Lower leg skin (tissue), 3 donors: ENCODE results near the gene AGO1.

ENCODE experiments used
- POLR2A ChIP-seq, 2 donors: fragments of 450-650 bp; IDR thresholded peaks; one replicate each; pipeline ENCODE4 v1.6.1; 2016 to 2017; ENCODE audit warnings: antibody characterized with exemption in 2 of 2, mild to moderate bottlenecking in 1 of 2, moderate library complexity in 1 of 2
- TF ChIP-seq, protein P1 (sequence below), 3 donors: fragments of 450-650 bp; IDR thresholded peaks; one replicate each; pipeline ENCODE4 v1.5.1; 2016; ENCODE audit warnings: antibody characterized with exemption in 3 of 3, mild to moderate bottlenecking in 3 of 3, moderate library complexity in 2 of 3

DNA sequence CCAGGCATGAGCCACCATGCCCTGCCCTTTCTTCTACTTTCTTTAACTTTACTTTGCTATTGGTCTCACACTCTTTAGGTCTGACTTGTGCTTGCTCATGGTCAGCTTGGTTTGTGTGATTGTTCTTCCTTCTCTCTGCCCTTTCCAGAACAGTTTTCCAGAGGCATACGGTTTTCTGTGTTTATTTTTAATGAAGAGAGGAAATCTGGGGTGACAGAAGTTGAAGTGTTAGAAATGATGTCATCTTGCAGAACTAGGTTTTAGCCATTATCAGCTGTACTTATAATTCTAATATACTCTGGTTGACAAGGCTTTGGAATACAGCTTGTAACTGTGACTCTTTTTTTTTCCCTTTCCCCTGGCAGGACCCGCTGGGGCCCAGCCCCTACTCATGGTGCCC is 62.3 kb downstream of the AGO1 start:
- TF ChIP-seq, protein P1, sequence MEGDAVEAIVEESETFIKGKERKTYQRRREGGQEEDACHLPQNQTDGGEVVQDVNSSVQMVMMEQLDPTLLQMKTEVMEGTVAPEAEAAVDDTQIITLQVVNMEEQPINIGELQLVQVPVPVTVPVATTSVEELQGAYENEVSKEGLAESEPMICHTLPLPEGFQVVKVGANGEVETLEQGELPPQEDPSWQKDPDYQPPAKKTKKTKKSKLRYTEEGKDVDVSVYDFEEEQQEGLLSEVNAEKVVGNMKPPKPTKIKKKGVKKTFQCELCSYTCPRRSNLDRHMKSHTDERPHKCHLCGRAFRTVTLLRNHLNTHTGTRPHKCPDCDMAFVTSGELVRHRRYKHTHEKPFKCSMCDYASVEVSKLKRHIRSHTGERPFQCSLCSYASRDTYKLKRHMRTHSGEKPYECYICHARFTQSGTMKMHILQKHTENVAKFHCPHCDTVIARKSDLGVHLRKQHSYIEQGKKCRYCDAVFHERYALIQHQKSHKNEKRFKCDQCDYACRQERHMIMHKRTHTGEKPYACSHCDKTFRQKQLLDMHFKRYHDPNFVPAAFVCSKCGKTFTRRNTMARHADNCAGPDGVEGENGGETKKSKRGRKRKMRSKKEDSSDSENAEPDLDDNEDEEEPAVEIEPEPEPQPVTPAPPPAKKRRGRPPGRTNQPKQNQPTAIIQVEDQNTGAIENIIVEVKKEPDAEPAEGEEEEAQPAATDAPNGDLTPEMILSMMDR (IDR thresholded peaks at IDR 0.05) = no peak
- no peak for TF ChIP-seq POLR2A (IDR thresholded peaks at IDR 0.05)
